Gastroesophageal sphincter (tissue), 4 donors: ENCODE measurements around the gene RERE. TPM values are rescaled to one million over a fixed set of nuclear protein-coding genes. Genes with fewer than 3 reads are reported as not detected.

Experiments used
- ATAC-seq: fragments of 150-250 bp; one replicate; pipeline ENCODE4 v1.9.1; 2016; ENCODE audit warnings: mild to moderate bottlenecking, moderate library complexity
- H3K27ac ChIP-seq, 4 donors: fragments of 200-600 bp; sonication (generic) in 3 of 4; 1 replicate in 3 of 4; 2 replicates in 1 of 4; pipeline ENCODE4 v1.5.1; 2016 to 2019
- H3K27me3 ChIP-seq: fragments of 200-600 bp; sonication (generic); one replicate; pipeline ENCODE4 v1.5.1; 2019
- H3K36me3 ChIP-seq, 2 donors: fragments of 200-600 bp; sonication (generic); one replicate each; pipeline ENCODE4 v1.5.1; 2019; ENCODE audit warnings: control low read depth in 1 of 2
- H3K4me1 ChIP-seq, 3 donors: fragments of 200-600 bp; sonication (generic); 1 replicate in 2 of 3; 2 replicates in 1 of 3; pipeline ENCODE4 v1.5.1; 2016 to 2019; ENCODE audit warnings: control low read depth in 2 of 3
- H3K4me3 ChIP-seq, 2 donors: fragments of 200-600 bp; sonication (generic); one replicate each; pipeline ENCODE4 v1.5.1; 2019; ENCODE audit warnings: mild to moderate bottlenecking in 1 of 2, moderate library complexity in 1 of 2
- H3K9me3 ChIP-seq, 3 donors: fragments of 200-600 bp; sonication (generic); one replicate each; pipeline ENCODE4 v1.5.1; 2017 to 2019; ENCODE audit warnings: control low read depth in 2 of 3
- EP300 ChIP-seq: sonication (generic); formaldehyde crosslinking; IDR thresholded peaks from one replicate; pipeline ENCODE4 v1.6.1; 2017; ENCODE audit warnings: antibody characterized with exemption, mild to moderate bottlenecking
- POLR2A ChIP-seq, 2 donors: fragments of 450-650 bp; IDR thresholded peaks; one replicate each; pipeline ENCODE4 v1.6.1; 2017; ENCODE audit warnings: antibody characterized with exemption in 2 of 2, mild to moderate bottlenecking in 2 of 2, moderate library complexity in 1 of 2
- POLR2AphosphoS5 ChIP-seq: sonication (generic); formaldehyde crosslinking; IDR thresholded peaks from one replicate; pipeline ENCODE4 v1.6.1; 2017; ENCODE audit warnings: antibody characterized with exemption
- WGBS, 2 donors: methylation state at CpG; one replicate each; pipeline ENCODE4 v1.1.5; 2018; ENCODE audit warnings: low coverage in 1 of 2; 5-methylcytosine and 5-hydroxymethylcytosine counted together
- total RNA-seq, 4 donors: library from RNA; depleted of rRNA; stranded (reverse); fragments of >200 nt; gene quantifications; one replicate each; pipeline ENCODE4 v1.1.0, GENCODE V29; 2016
- TF ChIP-seq, protein P1 (sequence below), 4 experiments: fragments of 200-600 bp in 2 of 4; fragments of 450-650 bp in 2 of 4; sonication (generic) in 1 of 4; IDR thresholded peaks; one replicate each; pipeline ENCODE4 v1.5.1; 2017 to 2019; ENCODE audit warnings: antibody characterized with exemption in 4 of 4, mild to moderate bottlenecking in 2 of 4, moderate library complexity in 2 of 4

Gene RERE
- 100 to 1,000 TPM; 112 to 212 (median 139) TPM for total RNA-seq

DNA sequence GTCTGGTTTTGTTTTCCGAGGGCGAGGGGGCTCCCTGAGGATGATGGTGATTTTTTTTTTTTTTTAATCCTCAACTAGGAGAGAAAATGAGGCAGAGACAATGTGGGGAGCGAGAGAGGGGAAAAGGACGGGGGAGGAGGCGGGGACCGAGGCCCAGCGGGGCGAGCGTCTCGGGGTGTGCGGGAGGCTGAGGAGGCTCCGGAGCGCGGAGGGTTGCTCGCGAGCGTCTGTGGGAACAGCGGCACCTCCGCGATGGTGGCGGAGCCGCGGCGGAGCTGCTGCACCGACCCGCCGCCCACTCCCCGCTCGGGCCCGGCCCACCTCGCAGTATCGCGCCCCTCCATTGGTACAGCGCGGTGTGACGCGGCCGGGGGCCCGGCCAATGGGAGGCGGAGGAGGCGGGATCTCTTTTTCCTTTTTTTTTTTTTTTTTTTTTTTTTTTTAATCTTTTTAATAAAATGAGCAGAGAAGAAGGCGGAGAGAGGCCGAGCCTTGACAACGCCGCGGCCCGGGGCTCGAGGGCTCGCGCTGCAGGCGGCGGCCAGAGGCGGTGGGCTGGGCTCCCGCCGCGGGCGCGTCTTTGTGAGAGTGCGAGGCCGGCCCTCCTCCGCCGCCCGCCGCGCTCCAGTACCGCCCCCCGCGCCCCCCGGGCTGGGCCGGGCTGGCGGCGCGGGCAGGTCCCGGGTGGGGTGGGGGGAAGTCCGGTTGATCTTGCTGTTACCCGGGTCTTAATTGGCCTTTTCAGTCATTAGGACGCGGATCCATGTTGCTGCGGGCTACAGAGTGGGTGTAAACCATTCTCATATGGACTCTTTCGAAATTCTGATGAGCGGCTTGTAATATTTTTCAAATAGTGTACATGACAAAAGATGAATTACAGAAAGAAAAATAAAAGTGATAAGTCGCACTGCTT lies at the start of gene RERE:
RERE (minus strand) TSS at position 229 of the 913 bp plus-strand sequence.
- Histone ChIP-seq H3K27ac (peak within 1 kb of the TSS; percentile 83 to 98 (median 96)), H3K9me3 (no peaks in the 10 kb centered on the region), H3K27me3 (no peaks in the 10 kb centered on the region), H3K4me3 (peak within 1 kb of the TSS; percentile 42 to 84), H3K36me3 (no peaks in the 10 kb centered on the region), H3K4me1 (peaks cover 0 to 56% (median 5%) of the 10 kb centered on the region in 3 donors)
- 0% methylated on average over 2 to 17 of the region's 82 CpGs for WGBS, 2 donors
- no peak for TF ChIP-seq EP300
- TF ChIP-seq POLR2A (IDR thresholded peaks at IDR 0.05) = peak; percentile 95 to 96
- TF ChIP-seq POLR2AphosphoS5 = peak; percentile 97
- TF ChIP-seq, protein P1, sequence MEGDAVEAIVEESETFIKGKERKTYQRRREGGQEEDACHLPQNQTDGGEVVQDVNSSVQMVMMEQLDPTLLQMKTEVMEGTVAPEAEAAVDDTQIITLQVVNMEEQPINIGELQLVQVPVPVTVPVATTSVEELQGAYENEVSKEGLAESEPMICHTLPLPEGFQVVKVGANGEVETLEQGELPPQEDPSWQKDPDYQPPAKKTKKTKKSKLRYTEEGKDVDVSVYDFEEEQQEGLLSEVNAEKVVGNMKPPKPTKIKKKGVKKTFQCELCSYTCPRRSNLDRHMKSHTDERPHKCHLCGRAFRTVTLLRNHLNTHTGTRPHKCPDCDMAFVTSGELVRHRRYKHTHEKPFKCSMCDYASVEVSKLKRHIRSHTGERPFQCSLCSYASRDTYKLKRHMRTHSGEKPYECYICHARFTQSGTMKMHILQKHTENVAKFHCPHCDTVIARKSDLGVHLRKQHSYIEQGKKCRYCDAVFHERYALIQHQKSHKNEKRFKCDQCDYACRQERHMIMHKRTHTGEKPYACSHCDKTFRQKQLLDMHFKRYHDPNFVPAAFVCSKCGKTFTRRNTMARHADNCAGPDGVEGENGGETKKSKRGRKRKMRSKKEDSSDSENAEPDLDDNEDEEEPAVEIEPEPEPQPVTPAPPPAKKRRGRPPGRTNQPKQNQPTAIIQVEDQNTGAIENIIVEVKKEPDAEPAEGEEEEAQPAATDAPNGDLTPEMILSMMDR (IDR thresholded peaks at IDR 0.05) = peak in 1 of 4 experiments; percentile 29
- ATAC-seq = peak; percentile 98

DNA sequence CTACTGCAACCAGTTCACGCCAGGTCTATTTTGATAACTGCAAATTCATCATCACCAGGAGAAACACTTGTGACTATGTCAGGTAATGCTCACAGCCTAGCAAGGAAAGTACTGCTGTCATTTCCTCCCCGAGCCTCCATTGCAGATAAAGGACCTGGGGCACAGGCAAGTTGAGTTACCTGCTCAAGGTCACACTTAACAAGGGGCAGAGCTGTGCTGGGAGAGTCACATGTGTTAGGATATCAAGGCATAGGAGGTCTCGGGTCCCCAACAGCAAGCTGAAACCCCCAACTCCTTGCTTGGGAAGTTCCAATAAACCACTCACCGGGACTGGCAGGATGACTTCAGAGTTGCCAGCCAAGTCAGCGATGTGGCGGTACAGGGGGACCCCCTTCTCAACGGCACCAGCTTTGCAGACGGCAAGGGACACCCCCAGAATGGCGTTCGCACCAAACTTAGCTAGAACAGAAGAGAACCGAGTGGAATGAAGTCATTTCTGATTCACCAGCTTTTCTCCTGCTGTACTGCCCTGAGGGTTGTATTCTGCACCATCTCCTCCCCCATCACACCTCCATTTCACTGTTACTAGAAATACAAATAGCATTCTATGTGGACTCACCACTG lies 49.5 kb upstream of the RERE start:
- H3K36me3 ChIP-seq = peaks cover 5 to 100% of the 10 kb centered on the region in 2 donors
- no peak overlapping the region for H3K4me3 ChIP-seq
- H3K27ac ChIP-seq = no peak overlapping the region
- H3K27me3 ChIP-seq = no peaks in the 10 kb centered on the region
- no peaks in the 10 kb centered on the region for H3K9me3 ChIP-seq
- 85 to 100% methylated on average over 3 to 4 of the region's 11 CpGs for WGBS, 2 donors
- TF ChIP-seq POLR2A (IDR thresholded peaks at IDR 0.05) (no peak), POLR2AphosphoS5 (no peak), EP300 (no peak)
- TF ChIP-seq, protein P1 (IDR thresholded peaks at IDR 0.05) = no peak
- no peak for ATAC-seq
- H3K4me1 ChIP-seq = peaks cover 0 to 27% (median 0%) of the 10 kb centered on the region in 3 donors

DNA sequence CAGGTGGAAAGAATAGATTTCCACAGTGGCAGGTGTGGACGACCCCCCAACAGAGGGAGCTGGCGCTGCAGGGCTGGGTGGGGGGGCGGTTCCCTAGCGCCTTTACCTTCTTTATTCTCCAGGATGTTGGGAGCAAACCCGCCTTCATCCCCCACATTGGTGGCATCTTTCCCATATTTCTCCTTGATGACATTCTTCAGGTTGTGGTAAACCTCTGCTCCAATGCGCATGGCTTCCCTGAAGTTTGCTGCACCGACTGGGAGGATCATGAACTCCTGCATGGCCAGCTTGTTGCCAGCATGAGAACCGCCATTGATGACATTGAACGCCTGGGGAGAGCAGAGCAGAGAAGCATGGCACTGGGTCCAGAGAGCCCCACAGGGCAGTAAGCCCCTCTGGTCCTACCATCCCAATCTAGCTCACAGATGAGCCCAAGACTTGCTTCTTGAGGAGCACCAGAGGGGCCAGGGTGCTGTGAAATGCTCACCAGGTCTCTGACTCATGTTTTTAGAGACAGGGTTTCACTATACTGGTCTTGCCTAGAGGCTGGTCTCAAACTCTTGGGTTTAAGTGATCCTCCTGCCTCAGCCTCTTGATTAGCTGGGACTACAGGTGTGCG lies 48.8 kb upstream of the RERE start:
- WGBS, 2 donors = 90 to 92% methylated on average over 2 to 4 of the region's 10 CpGs
- Histone ChIP-seq H3K9me3 (no peaks in the 10 kb centered on the region), H3K4me3 (no peak overlapping the region), H3K27ac (no peak overlapping the region), H3K36me3 (peaks cover 5 to 100% of the 10 kb centered on the region in 2 donors), H3K27me3 (no peaks in the 10 kb centered on the region), H3K4me1 (peaks cover 0 to 21% (median 0%) of the 10 kb centered on the region in 3 donors)
- no peak for TF ChIP-seq POLR2AphosphoS5
- TF ChIP-seq, protein P1 (IDR thresholded peaks at IDR 0.05) = no peak
- no peak for TF ChIP-seq POLR2A (IDR thresholded peaks at IDR 0.05)
- TF ChIP-seq EP300 = no peak
- ATAC-seq = no peak

DNA sequence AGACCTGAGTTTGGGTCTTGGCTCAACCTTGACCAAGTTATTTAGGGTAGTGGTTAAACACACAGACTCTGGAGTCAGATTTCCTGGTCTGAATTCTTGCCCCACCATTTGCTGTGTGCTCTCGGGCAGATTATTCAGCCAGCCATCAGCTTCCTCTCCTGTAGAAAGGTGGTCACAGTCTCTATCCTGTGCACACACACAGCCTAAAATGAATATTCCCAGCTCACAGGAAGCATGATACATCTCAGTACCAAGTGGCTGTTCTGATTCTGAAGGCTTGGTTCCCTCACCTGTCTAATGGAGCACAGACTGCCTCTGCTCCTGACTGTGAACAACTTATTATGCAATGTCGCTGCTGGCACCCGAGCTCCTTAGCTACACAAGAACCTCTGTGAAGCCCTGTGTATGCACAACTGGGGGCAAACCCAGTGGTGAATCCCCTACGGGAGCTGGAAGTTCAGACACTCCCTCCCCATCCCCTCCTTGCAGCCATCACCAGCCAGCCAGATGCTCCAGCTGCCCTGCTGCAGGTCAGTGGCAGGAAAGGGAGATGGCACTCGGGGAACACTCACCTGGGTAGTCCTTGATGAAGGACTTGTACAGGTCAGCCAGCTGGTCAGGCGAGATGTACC lies 47.4 kb upstream of the RERE start:
- peaks cover 0 to 12% (median 0%) of the 10 kb centered on the region in 3 donors for H3K4me1 ChIP-seq
- ATAC-seq = no peak
- no peak overlapping the region for H3K27ac ChIP-seq
- TF ChIP-seq EP300 (no peak), POLR2AphosphoS5 (no peak), POLR2A (IDR thresholded peaks at IDR 0.05) (no peak)
- TF ChIP-seq, protein P1 (IDR thresholded peaks at IDR 0.05) = no peak
- WGBS, 2 donors = 82 to 100% methylated on average over 1 of the region's 6 CpGs
- no peaks in the 10 kb centered on the region for H3K9me3 ChIP-seq
- no peak overlapping the region for H3K4me3 ChIP-seq
- H3K27me3 ChIP-seq = no peaks in the 10 kb centered on the region
- peaks cover 5 to 100% of the 10 kb centered on the region in 2 donors for H3K36me3 ChIP-seq
